Omental fat pad (tissue), 4 donors: Measurements from ENCODE around the gene ZBTB21. TPM values are rescaled to one million over a fixed set of nuclear protein-coding genes. Genes with fewer than 3 reads are reported as not detected.

ENCODE experiments used
- ATAC-seq: fragments of 150-250 bp; one replicate; pipeline ENCODE4 v1.9.1; 2016; ENCODE audit warnings: mild to moderate bottlenecking, moderate library complexity; ENCODE audit not compliant: low FRiP score
- DNase-seq: peaks from one replicate; pipeline ENCODE4 v3.0.0-alpha.2; 2019; ENCODE audit warnings: low spot score
- CTCF ChIP-seq, 3 donors: fragments of 450-650 bp; IDR thresholded peaks; one replicate each; pipeline ENCODE4 v1.5.1; 2016 to 2017; ENCODE audit warnings: antibody characterized with exemption in 3 of 3, mild to moderate bottlenecking in 3 of 3, moderate library complexity in 2 of 3
- total RNA-seq, 4 donors: library from RNA; depleted of rRNA; stranded (reverse); fragments of >200 nt; gene quantifications; one replicate each; pipeline ENCODE4 v1.1.0, GENCODE V29; 2016

Gene ZBTB21
- total RNA-seq, 4 donors from 2014 or later = 11.6 to 27.8 (median 18.9) TPM

DNA sequence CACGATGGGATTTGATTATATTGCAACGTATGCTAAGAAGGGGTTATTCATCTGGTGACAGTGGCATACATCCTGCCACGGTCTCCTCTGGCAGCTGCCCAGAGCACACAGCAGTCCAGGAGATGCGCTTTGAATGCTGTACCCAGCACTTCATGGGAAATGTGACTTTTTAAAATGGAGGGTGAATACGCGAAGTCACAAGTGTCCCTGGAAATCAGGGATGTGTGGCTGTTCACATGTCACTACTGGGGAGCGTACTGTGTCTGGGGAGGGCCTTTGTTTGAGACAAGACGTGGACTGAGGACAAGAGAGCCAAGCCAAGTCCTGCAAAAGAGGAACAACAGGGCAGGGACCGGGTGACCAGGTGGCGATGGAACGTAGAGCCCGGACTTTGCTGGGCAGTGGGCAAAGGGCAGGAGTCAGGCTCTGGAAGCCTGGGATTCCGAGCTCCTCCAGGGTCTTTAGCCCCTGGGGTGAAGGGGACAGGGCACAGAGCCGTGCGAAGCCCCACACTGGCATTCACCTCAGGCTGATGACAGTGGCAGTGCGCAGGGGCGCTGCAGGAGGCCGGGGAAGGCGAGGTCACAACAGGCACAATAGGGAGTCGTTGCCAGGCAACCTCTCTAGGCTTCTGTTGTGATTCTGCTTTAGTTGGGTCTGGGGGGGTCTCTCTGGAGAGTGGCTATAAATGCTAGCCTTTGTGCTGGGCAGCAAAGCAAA, 11.4 kb upstream of the ZBTB21 start:
- no peak for ATAC-seq
- no peak for TF ChIP-seq CTCF (IDR thresholded peaks at IDR 0.05)
- no peak for DNase-seq

GRCh38 chr21:42019706-42020105, 9.5 kb upstream of the ZBTB21 start:
- DNase-seq (no peak), ATAC-seq (no peak)
- TF ChIP-seq CTCF (IDR thresholded peaks at IDR 0.05) = no peak

- no peak for TF ChIP-seq CTCF (IDR thresholded peaks at IDR 0.05)
- no peak for ATAC-seq
- DNase-seq = no peak
These were observed 9.0 kb upstream of the ZBTB21 start for GRCh38 chr21:42019101-42019605.

GRCh38 chr21:42017022-42017421, 6.9 kb upstream of the ZBTB21 start:
- ATAC-seq = no peak
- TF ChIP-seq CTCF (IDR thresholded peaks at IDR 0.05) = no peak
- no peak for DNase-seq

DNA sequence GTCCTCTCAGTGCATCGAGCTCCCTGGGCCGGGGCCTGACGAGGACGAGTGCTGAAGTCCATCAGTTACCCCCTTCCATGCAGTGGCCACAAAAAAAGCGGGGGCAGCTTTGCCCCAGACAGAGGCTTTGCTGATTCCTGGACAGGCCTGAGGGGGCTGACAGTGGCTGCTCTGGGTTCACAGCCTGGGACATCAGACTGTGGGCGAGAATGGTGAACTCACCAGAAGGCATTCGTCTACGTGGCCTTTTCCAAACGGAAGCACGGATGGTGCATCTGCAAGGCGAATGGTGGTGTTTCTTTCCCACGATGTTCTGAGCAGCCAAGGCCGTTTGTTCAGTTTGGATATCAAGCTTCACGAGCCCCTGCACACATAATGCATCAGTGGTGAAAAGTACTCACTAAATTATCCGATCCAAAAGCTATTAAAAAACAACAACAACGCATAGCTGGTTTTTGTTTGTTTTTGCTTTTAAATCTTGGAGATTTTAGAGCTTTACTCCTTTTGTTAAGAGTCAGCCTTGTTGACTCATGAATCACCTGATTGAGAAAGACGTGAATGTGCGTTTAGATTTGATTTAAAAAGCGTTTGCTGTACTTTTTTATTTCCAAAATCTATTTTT, 6.3 kb upstream of the ZBTB21 start:
- DNase-seq (no peak), ATAC-seq (no peak)
- TF ChIP-seq CTCF (IDR thresholded peaks at IDR 0.05) = no peak

DNA sequence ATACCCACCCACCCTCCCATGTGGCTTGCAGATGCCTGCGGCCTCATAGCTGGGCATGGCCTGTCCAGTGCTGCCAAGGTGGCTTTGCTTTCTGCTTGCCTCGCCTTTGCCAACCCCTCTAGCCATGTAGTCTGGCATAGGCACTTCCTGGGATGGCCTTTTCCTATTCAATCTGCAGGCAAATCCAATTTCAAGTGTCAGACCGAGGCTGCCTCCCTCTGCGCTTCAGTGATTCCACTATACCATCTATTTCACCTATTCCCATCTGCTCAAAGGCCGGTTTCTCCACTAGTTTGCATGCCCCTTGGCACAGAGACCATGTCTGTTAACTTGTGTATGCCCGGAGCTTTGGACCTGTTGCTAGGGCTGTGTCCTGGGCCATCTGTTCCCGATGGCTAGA, 3.8 kb upstream of the ZBTB21 start:
- ATAC-seq = no peak
- TF ChIP-seq CTCF (IDR thresholded peaks at IDR 0.05) = no peak
- no peak for DNase-seq

- no peak for TF ChIP-seq CTCF (IDR thresholded peaks at IDR 0.05)
- no peak for DNase-seq
- ATAC-seq = no peak
These were observed 3.2 kb upstream of the ZBTB21 start for GRCh38 chr21:42013376-42013775.
